Erythroblast (primary cell): ENCODE results near the gene PCDHGA3.

Experiments used
- GATA1 ChIP-seq: IDR thresholded peaks from 2 replicates; pipeline ENCODE4 v1.6.1; 2011; ENCODE audit warnings: low read depth, mild to moderate bottlenecking, control low read depth, low read length, moderate library complexity
- POLR2A ChIP-seq: IDR thresholded peaks from 2 replicates; pipeline ENCODE4 v1.6.1; 2011; ENCODE audit warnings: mild to moderate bottlenecking, low read length

DNA sequence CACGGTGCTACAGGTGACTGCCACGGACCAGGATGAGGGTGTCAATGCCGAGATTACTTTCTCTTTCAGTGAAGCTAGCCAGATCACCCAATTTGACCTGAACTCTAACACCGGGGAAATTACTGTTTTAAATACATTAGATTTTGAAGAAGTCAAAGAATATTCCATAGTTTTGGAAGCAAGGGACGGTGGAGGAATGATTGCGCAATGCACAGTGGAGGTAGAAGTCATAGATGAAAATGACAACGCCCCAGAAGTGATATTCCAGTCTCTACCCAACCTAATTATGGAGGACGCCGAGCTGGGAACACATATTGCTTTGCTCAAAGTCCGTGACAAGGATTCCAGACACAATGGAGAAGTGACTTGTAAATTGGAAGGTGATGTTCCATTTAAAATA lies 45.0 kb downstream of the PCDHGA3 start:
- TF ChIP-seq POLR2A: no peak
- no peak for TF ChIP-seq GATA1
